Measurements from ENCODE around the gene CYP39A1. TPM values are rescaled to one million over a fixed set of nuclear protein-coding genes. Genes with fewer than 3 reads are reported as not detected.

CYP39A1 gene
- total RNA-seq, 2 donors from 2014 or later: 6.0 to 6.3 TPM

- no peaks in the 10 kb centered on the region for H3K9me3 ChIP-seq
- DNase-seq: no peak
- H3K4me1 ChIP-seq: no peaks in the 10 kb centered on the region
- H3K27ac ChIP-seq: no peak overlapping the region
- no peaks in the 10 kb centered on the region for H3K27me3 ChIP-seq
- no peak overlapping the region for H3K4me3 ChIP-seq
- H3K36me3 ChIP-seq (replicated peaks in 1 of 2; ENCODE audit: insufficient read depth in 1 of 2, low read depth in 2 of 2): no peaks in the 10 kb centered on the region
- no peak for ATAC-seq
- intact Hi-C loops (cut with DNase I): no loop called here
- no peak for TF ChIP-seq CTCF (IDR thresholded peaks at IDR 0.05)
- no peak for TF ChIP-seq POLR2A (IDR thresholded peaks at IDR 0.05)
Observed at GRCh38 chr6:46500382-46500781, 152.2 kb downstream of the CYP39A1 start.

Other genes with a start within 250 kb of the CYP39A1 start
- 1 to 10 TPM; 5.3 to 6.5 TPM for gene RCAN2, start 161.4 kb downstream of the CYP39A1 start, total RNA-seq
- gene SLC25A27, start 157 bp upstream of the CYP39A1 start, total RNA-seq: 10 to 100 TPM; 24.1 to 36.8 TPM
- gene TDRD6, start 35.1 kb upstream of the CYP39A1 start, total RNA-seq: under 1 TPM; 0.66 to 0.78 TPM
- gene PLA2G7, start 82.6 kb upstream of the CYP39A1 start, total RNA-seq: under 1 TPM in 1 of 2 donors, not detected in 1; 0.78 TPM
- gene ANKRD66, start 94.1 kb upstream of the CYP39A1 start, total RNA-seq: not detected
- not detected for gene MEP1A, start 140.6 kb upstream of the CYP39A1 start, total RNA-seq

Data from body of pancreas (tissue), 4 donors.